ENCODE data around the gene CCDC77.
A peak's percentile ranks its signal among the peaks of the same experiment; 100 is the strongest.

The CCDC77 gene

DNA sequence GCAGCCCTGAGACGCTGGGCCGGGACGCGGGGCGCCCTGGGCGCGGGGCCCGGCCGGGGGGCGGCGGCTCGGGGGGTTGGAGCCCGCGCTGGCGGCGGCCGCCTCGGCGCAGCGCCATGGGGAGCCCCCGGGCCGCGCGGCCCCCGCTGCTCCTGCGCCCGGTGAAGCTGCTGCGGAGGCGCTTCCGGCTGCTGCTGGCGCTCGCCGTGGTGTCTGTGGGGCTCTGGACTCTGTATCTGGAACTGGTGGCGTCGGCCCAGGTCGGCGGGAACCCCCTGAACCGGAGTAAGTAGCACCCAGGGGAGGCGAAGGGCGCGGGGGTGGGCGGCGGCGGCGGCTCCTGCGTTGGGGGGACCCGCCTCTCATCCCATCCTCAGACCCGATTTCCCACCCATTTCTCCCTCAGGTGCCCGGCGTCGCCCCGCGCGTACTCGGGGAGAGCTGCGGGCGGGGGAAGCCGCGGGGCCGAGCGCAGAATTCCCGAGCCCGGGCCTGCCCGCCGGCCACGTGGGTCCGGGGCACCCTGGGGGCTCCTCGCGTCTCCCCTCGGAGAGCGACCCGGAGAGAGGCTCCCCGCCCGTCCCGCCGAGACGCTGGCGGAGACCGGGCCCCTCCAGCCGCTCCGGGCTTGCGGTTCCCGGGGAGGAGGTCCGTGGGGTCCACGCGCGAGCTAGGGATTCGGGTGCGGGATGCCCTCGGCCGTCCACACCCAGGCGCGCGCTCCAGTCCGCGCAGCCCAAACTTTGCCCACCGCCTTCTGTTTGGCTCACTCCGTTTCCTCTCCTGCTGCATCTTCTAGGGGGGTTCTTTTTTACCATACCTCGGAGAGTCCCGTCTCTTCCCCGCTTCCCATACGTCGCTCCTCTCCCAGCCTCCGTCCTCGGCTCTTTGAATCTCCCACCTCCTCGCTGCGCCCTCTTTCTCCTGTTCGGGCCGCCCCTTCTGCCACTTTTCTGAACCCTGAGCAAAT is 59.1 kb downstream of the CCDC77 start:
- Mint-ChIP-seq H3K36me3 (ENCODE audit: low read depth) (peaks cover 2% of the 10 kb centered on the region), H3K4me3 (peak overlapping the region; percentile 89), H3K27ac (peak overlapping the region; percentile 18), H3K4me1 (ENCODE audit: low read depth) (peaks cover 9% of the 10 kb centered on the region), H3K9me3 (no peaks in the 10 kb centered on the region), H3K27me3 (ENCODE audit: low read depth) (peaks cover 80% of the 10 kb centered on the region)
- DNase-seq (ENCODE audit: low spot score), result peak; percentile 23

DNA sequence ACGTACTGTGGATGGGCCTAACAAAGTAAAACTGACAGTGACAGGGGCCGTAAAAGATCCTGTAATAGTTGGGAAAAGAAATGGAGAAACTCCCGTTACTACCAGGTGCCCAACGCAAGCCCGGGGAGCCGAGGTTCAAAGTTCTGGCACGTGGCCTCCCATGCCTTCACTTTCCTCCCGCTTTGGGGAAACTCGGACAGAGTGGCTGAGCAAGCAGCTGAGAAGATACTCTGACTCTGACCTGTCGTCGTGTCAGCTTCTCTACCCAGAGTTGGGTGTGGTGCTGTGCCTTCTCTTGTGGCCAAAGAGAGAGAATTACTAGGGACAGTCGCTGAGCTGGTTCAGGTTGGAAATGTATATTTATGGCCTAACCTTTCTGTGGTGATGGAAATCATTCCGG is 60.0 kb downstream of the CCDC77 start:
- H3K4me3 Mint-ChIP-seq, result peak overlapping the region; percentile 89
- no peak overlapping the region for H3K27ac Mint-ChIP-seq

DNA sequence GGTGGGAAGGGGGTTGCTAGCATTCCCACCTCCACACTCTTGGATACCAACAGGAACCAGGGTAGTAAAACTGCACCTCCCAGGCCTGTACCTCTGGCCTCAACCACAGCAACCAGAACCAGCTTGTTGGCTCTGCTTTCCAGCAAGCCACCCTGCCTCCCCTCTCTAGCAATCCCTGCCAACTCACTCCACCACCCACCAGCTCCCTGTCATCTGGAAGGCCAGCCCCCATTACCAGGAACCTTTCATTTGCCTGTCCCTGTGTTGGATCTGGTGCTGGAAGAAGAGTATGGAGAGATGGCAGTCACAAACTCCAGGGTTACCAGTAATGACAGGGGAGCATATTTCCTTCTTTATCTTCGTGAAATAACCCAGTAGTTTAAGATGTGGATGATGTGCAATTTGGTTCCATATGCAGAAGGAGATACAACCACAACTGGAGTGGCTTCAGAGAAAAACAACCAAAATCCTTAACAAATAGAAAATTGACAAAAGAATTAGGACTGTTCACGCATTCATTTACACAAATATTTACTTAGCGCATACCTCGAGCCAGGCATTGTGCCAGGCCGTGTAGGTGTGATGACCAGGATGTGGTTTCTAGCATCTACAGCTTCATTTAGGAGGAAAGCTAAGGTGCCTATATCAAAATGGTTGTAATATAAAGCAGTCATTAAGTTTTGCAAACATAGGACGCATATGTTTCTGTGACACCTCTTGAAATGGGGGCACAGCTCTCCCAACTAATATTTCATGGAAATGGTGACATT is 61.7 kb downstream of the CCDC77 start:
- Mint-ChIP-seq H3K36me3 (ENCODE audit: low read depth) (peaks cover 2% of the 10 kb centered on the region), H3K4me3 (no peak overlapping the region), H3K4me1 (ENCODE audit: low read depth) (peaks cover 9% of the 10 kb centered on the region), H3K27me3 (ENCODE audit: low read depth) (peaks cover 56% of the 10 kb centered on the region), H3K27ac (no peak overlapping the region), H3K9me3 (no peaks in the 10 kb centered on the region)
- DNase-seq (ENCODE audit: low spot score), result no peak

More for the DNA sequence above, 60.0 kb downstream of the CCDC77 start:
- peaks cover 2% of the 10 kb centered on the region for H3K36me3 Mint-ChIP-seq (ENCODE audit: low read depth)
- H3K27me3 Mint-ChIP-seq (ENCODE audit: low read depth), result peaks cover 73% of the 10 kb centered on the region
- no peak for DNase-seq (ENCODE audit: low spot score)
- H3K4me1 Mint-ChIP-seq (ENCODE audit: low read depth), result peaks cover 9% of the 10 kb centered on the region
- no peaks in the 10 kb centered on the region for H3K9me3 Mint-ChIP-seq

DNA sequence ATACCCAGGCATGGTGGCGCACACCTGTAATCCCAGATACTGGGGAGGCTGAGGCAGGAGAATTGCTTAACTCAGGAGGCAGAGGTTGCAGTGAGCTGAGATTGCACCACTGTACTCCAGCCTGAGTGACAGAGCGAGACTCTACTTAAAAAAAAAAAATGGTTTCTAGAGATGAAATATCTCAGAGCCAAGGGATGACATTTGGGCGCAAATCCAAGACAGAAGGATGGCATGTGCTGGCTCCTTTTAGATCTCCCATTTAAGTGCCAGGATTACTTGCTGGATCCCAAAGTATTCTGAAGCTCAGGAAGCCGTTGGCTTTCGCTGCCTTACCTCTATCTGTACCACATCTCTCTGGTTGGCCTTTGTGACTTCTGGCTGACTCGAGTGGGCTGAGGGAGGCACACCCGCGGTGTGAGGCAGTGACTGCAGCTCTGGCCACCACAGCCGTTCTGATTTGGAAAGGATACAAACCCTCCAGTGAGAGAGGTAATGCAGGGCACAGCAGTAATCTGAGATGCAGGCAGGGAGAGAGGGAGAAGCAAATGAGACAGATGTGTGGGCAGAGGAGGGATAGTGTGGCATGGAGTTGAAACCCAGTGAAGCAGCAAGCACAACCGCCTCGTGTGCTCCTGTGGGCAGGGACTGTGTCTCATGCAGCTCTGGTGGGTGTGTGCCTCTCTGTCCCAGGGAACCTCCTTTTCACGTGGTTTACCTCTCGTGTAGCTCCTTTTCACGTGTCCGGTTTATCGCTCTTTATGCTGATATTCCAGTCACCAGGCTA is 63.2 kb downstream of the CCDC77 start:
- peaks cover 4% of the 10 kb centered on the region for H3K4me1 Mint-ChIP-seq (ENCODE audit: low read depth)
- H3K4me3 Mint-ChIP-seq, result no peak overlapping the region
- no peak overlapping the region for H3K27ac Mint-ChIP-seq
- peaks cover 2% of the 10 kb centered on the region for H3K36me3 Mint-ChIP-seq (ENCODE audit: low read depth)
- H3K9me3 Mint-ChIP-seq, result no peaks in the 10 kb centered on the region
- DNase-seq (ENCODE audit: low spot score), result no peak
- H3K27me3 Mint-ChIP-seq (ENCODE audit: low read depth), result peaks cover 41% of the 10 kb centered on the region

GRCh38 chr12:466039-466438 is 64.6 kb downstream of the CCDC77 start:
- Mint-ChIP-seq H3K27me3 (ENCODE audit: low read depth) (peaks cover 39% of the 10 kb centered on the region), H3K36me3 (ENCODE audit: low read depth) (peaks cover under 1% of the 10 kb centered on the region), H3K9me3 (no peaks in the 10 kb centered on the region), H3K4me3 (no peak overlapping the region), H3K27ac (no peak overlapping the region), H3K4me1 (ENCODE audit: low read depth) (peaks cover 1% of the 10 kb centered on the region)
- DNase-seq (ENCODE audit: low spot score), result no peak

DNA sequence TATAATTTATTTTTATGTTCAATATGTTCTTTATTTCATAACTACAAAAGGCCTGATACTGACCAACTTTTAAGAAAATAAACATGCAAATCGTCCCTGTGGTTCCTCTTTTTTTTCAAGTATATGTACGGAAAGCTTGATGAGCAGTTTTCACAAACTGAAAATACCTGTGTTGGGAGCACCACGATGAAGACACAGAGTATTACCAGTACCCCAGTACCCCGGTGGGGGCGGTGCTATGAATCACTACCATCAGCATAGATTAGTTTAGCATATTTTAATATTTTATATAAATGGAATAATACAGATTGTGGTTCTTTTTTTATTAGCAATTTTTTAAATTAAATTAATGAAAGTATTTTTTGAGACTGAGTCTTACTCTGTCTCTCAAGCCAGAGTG is 65.3 kb downstream of the CCDC77 start:
- no peak for DNase-seq (ENCODE audit: low spot score)

GRCh38 chr12:467591-467990 is 66.1 kb downstream of the CCDC77 start:
- H3K36me3 Mint-ChIP-seq (ENCODE audit: low read depth), result no peaks in the 10 kb centered on the region
- no peaks in the 10 kb centered on the region for H3K9me3 Mint-ChIP-seq
- DNase-seq (ENCODE audit: low spot score), result no peak
- H3K27me3 Mint-ChIP-seq (ENCODE audit: low read depth), result peaks cover 23% of the 10 kb centered on the region
- H3K4me1 Mint-ChIP-seq (ENCODE audit: low read depth), result no peaks in the 10 kb centered on the region
- no peak overlapping the region for H3K27ac Mint-ChIP-seq
- no peak overlapping the region for H3K4me3 Mint-ChIP-seq

More for the DNA sequence above, 65.3 kb downstream of the CCDC77 start:
- no peak overlapping the region for H3K27ac Mint-ChIP-seq
- H3K27me3 Mint-ChIP-seq (ENCODE audit: low read depth), result peaks cover 32% of the 10 kb centered on the region
- H3K4me3 Mint-ChIP-seq, result no peak overlapping the region
- no peaks in the 10 kb centered on the region for H3K9me3 Mint-ChIP-seq
- H3K36me3 Mint-ChIP-seq (ENCODE audit: low read depth), result no peaks in the 10 kb centered on the region
- no peaks in the 10 kb centered on the region for H3K4me1 Mint-ChIP-seq (ENCODE audit: low read depth)

DNA sequence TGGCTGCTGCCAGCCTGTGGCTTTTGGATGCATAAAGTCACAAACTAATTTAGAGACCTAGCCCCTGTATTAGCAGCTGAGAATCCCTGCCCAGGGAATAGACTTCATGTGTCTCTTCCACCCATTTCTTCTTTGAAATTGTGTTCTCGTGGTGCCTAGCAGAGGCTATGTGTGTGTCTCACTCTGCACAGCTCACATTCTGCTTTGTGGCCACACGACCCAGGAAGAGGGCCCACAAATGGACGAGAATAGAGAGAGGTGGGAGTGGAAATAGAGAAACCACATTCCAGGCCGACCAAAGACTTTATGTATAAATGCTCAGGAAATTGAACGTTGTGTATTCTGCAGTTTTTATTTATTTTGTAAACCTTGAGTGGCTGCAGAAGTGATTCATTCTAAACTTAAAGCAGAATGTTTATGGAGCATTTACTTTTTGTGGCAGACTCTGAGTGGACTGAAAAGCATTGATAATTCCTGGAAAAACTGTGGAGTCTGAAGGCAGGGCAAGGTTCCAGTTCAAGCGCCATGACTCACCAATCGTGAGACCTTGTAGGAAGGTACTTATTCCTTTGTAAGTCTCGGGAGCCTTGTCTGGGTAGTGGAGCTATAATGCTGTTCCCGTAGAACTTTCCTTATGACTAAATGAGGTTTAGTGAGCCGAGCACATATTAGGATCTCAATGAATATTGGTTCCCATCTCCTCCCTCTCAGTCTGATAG is 67.4 kb downstream of the CCDC77 start:
- H3K27me3 Mint-ChIP-seq (ENCODE audit: low read depth), result peaks cover 13% of the 10 kb centered on the region
- no peak overlapping the region for H3K4me3 Mint-ChIP-seq
- no peak for DNase-seq (ENCODE audit: low spot score)
- no peaks in the 10 kb centered on the region for H3K9me3 Mint-ChIP-seq
- no peaks in the 10 kb centered on the region for H3K36me3 Mint-ChIP-seq (ENCODE audit: low read depth)
- no peaks in the 10 kb centered on the region for H3K4me1 Mint-ChIP-seq (ENCODE audit: low read depth)
- no peak overlapping the region for H3K27ac Mint-ChIP-seq

GRCh38 chr12:470133-470532 is 68.7 kb downstream of the CCDC77 start:
- Mint-ChIP-seq H3K27me3 (ENCODE audit: low read depth) (peaks cover 6% of the 10 kb centered on the region), H3K4me1 (ENCODE audit: low read depth) (no peaks in the 10 kb centered on the region), H3K4me3 (no peak overlapping the region), H3K36me3 (ENCODE audit: low read depth) (no peaks in the 10 kb centered on the region), H3K9me3 (no peaks in the 10 kb centered on the region), H3K27ac (no peak overlapping the region)
- DNase-seq (ENCODE audit: low spot score), result no peak

- no peaks in the 10 kb centered on the region for H3K9me3 Mint-ChIP-seq
- H3K4me1 Mint-ChIP-seq (ENCODE audit: low read depth), result no peaks in the 10 kb centered on the region
- no peak overlapping the region for H3K27ac Mint-ChIP-seq
- peaks cover 14% of the 10 kb centered on the region for H3K27me3 Mint-ChIP-seq (ENCODE audit: low read depth)
- no peak overlapping the region for H3K4me3 Mint-ChIP-seq
- H3K36me3 Mint-ChIP-seq (ENCODE audit: low read depth), result no peaks in the 10 kb centered on the region
- no peak for DNase-seq (ENCODE audit: low spot score)
Observed at GRCh38 chr12:473198-473597, 71.8 kb downstream of the CCDC77 start.

- no peak overlapping the region for H3K4me3 Mint-ChIP-seq
- H3K27ac Mint-ChIP-seq, result no peak overlapping the region
- H3K36me3 Mint-ChIP-seq (ENCODE audit: low read depth), result no peaks in the 10 kb centered on the region
- H3K9me3 Mint-ChIP-seq, result no peaks in the 10 kb centered on the region
- no peaks in the 10 kb centered on the region for H3K4me1 Mint-ChIP-seq (ENCODE audit: low read depth)
- no peak for DNase-seq (ENCODE audit: low spot score)
- peaks cover 18% of the 10 kb centered on the region for H3K27me3 Mint-ChIP-seq (ENCODE audit: low read depth)
Observed at GRCh38 chr12:473863-474577, 72.6 kb downstream of the CCDC77 start.

DNA sequence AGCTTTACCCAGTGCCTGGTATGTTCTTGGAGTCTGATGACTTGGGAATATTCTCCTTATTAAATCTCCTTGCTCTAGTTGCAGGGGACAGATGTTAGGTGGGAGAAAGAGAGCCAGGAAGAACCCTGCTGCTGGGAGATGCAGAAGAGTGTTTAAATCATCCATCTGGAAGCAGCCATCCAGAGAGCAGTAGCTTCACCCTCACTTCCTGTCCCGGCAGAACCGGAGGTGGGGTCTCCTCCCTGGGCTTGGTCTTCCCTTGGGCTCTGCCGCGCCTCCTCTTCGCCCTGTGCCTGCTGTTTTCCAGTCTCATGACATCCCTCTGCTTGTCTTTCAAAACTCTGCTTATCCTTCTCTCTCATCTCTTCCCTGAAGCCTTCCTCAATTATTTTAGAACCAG is 73.8 kb downstream of the CCDC77 start:
- H3K36me3 Mint-ChIP-seq (ENCODE audit: low read depth), result no peaks in the 10 kb centered on the region

DNA sequence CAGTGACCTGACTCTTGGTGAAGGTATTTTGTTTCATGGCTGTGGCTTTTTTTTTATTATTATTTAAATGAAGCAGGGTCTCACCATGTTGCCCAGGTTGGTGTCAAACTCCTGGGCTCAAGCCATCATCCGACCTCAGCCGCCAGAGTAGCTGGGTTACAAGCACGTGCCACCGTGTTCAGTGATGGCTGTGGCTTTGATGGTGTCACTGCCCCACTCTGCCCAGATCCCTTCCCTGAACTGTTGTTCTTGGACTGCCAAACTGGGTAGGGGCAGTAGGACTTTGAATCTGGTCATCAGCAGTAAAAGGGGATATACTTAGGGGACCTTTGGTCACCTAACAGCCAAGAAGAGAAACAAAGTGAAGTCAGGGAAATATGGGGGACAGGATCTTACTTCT is 77.7 kb downstream of the CCDC77 start:
- no peak overlapping the region for H3K27ac Mint-ChIP-seq

More for the DNA sequence above, 73.8 kb downstream of the CCDC77 start:
- DNase-seq (ENCODE audit: low spot score), result no peak
- no peak overlapping the region for H3K27ac Mint-ChIP-seq
- H3K4me3 Mint-ChIP-seq, result no peak overlapping the region
- no peaks in the 10 kb centered on the region for H3K4me1 Mint-ChIP-seq (ENCODE audit: low read depth)
- peaks cover 18% of the 10 kb centered on the region for H3K27me3 Mint-ChIP-seq (ENCODE audit: low read depth)
- no peaks in the 10 kb centered on the region for H3K9me3 Mint-ChIP-seq

More for the DNA sequence above, 77.7 kb downstream of the CCDC77 start:
- Mint-ChIP-seq H3K27me3 (ENCODE audit: low read depth) (peaks cover 15% of the 10 kb centered on the region), H3K4me1 (ENCODE audit: low read depth) (no peaks in the 10 kb centered on the region), H3K36me3 (ENCODE audit: low read depth) (no peaks in the 10 kb centered on the region), H3K4me3 (no peak overlapping the region), H3K9me3 (no peaks in the 10 kb centered on the region)
- DNase-seq (ENCODE audit: low spot score), result no peak
